ENCODE measurements around the gene SSBP3. TPM values are rescaled to one million over a fixed set of nuclear protein-coding genes. Genes with fewer than 3 reads are reported as not detected.

SSBP3 gene
- total and polyA plus RNA-seq, 2 of the 13 experiments (the other 11 are each of a cell fraction or from before 2014, with no cell fraction given), result 8.5 to 17.6 TPM

- no peak for TF ChIP-seq BHLHE40 (IDR thresholded peaks at IDR 0.05; ENCODE audit: low read length)
- TF ChIP-seq DRAP1 (CRISPR knock-in tag; IDR thresholded peaks at IDR 0.05), result 0 out of 2 replicates have a peak, but pooled peaks have one; percentile 24
- TF ChIP-seq FLYWCH1 (CRISPR knock-in tag; IDR thresholded peaks at IDR 0.05), result no peak
- TF ChIP-seq CEBPG (CRISPR knock-in tag; IDR thresholded peaks at IDR 0.05), result no peak; the same call in 1 of the 2 replicates
- TF ChIP-seq PAWR (CRISPR knock-in tag; IDR thresholded peaks at IDR 0.05; ENCODE audit: borderline replicate concordance), result no peak
- TF ChIP-seq ZBTB20 (CRISPR knock-in tag; IDR thresholded peaks at IDR 0.05; ENCODE audit: borderline replicate concordance, low read depth), result no peak
- no peak for TF ChIP-seq ZNF367 (CRISPR knock-in tag; IDR thresholded peaks at IDR 0.05; ENCODE audit: borderline replicate concordance)
- no peak for TF ChIP-seq RFX3 (CRISPR knock-in tag; IDR thresholded peaks at IDR 0.05)
- no peak for TF ChIP-seq SSRP1 (CRISPR knock-in tag; IDR thresholded peaks at IDR 0.05)
- no peak for TF ChIP-seq ZNF17 (CRISPR knock-in tag; IDR thresholded peaks at IDR 0.05)
- 0 out of 2 replicates have a peak, but pooled peaks have one; percentile 40 for TF ChIP-seq HNF1B (CRISPR knock-in tag; IDR thresholded peaks at IDR 0.05)
- TF ChIP-seq ZKSCAN5 (CRISPR knock-in tag; IDR thresholded peaks at IDR 0.05), result no peak
- TF ChIP-seq ZNF234 (CRISPR knock-in tag; conservative IDR thresholded peaks at IDR 0.05), result no peak
- no peak for TF ChIP-seq ZNF670 (CRISPR knock-in tag; IDR thresholded peaks at IDR 0.05; ENCODE audit: borderline replicate concordance)
- TF ChIP-seq ZNF414 (CRISPR knock-in tag; IDR thresholded peaks at IDR 0.05), result no peak
- no peak for TF ChIP-seq ZSCAN31 (CRISPR knock-in tag; IDR thresholded peaks at IDR 0.05; ENCODE audit: low read depth)
- TF ChIP-seq NAIF1 (CRISPR knock-in tag; IDR thresholded peaks at IDR 0.05; ENCODE audit: borderline replicate concordance), result no peak
- peak in 1 of 2 experiments; percentile 67; a peak in 2 of 4 replicates for TF ChIP-seq NR2F1 (CRISPR knock-in tag; IDR thresholded peaks at IDR 0.05)
- no peak for TF ChIP-seq ZNF446 (CRISPR knock-in tag; IDR thresholded peaks at IDR 0.05)
- TF ChIP-seq RARA (CRISPR knock-in tag; IDR thresholded peaks at IDR 0.05), result peak; percentile 71
- TF ChIP-seq ZNF138 (CRISPR knock-in tag; IDR thresholded peaks at IDR 0.05; ENCODE audit: low read depth), result no peak
- TF ChIP-seq ZBTB8A (CRISPR knock-in tag; IDR thresholded peaks at IDR 0.05; ENCODE audit: borderline replicate concordance, low read depth), result no peak
- no peak for TF ChIP-seq ZNF354B (CRISPR knock-in tag; IDR thresholded peaks at IDR 0.05)
- peak; percentile 50 for TF ChIP-seq ZBTB33 (CRISPR knock-in tag; IDR thresholded peaks at IDR 0.05)
- no peak for TF ChIP-seq ATF7 (IDR thresholded peaks at IDR 0.05)
- TF ChIP-seq ATF7 (CRISPR knock-in tag; IDR thresholded peaks at IDR 0.05), result no peak
- no peak for TF ChIP-seq SATB2 (CRISPR knock-in tag; IDR thresholded peaks at IDR 0.05)
- no peak for TF ChIP-seq YEATS2 (CRISPR knock-in tag; IDR thresholded peaks at IDR 0.05; ENCODE audit: borderline replicate concordance)
These were observed 58.1 kb downstream of the SSBP3 start (continued) for GRCh38 chr1:54347955-54348699.
